Peyer's patch (tissue), 4 donors: Measurements from ENCODE around the gene MAEA.

Experiments used
- CTCF ChIP-seq, 6 experiments: fragments of 450-650 bp in 4 of 6; fragments of 200-600 bp in 2 of 6; sonication (generic) in 1 of 6; IDR thresholded peaks; one replicate each; pipeline ENCODE4 v1.5.1; 2017 to 2019; ENCODE audit warnings: antibody characterized with exemption in 6 of 6, mild to moderate bottlenecking in 3 of 6, moderate library complexity in 1 of 6
- POLR2A ChIP-seq, 2 donors: fragments of 450-650 bp; IDR thresholded peaks; one replicate each; pipeline ENCODE4 v1.5.1; 2017; ENCODE audit warnings: antibody characterized with exemption in 2 of 2, mild to moderate bottlenecking in 2 of 2, moderate library complexity in 2 of 2

- TF ChIP-seq POLR2A (IDR thresholded peaks at IDR 0.05) (no peak), CTCF (IDR thresholded peaks at IDR 0.05) (no peak)
Observed at GRCh38 chr4:1305261-1305711, 15.6 kb downstream of the MAEA start.
